Middle frontal gyrus (tissue), 1 donor: ENCODE measurements around the gene PRKN.

Source experiments
- DNase-seq: peaks from one replicate; pipeline ENCODE4 v3.0.0-alpha.2; 2015; ENCODE audit warnings: low spot score; ENCODE audit errors: extremely low spot score

The PRKN gene

GRCh38 chr6:161677188-161677587, 1050.4 kb downstream of the PRKN start:
- no peak for DNase-seq

DNA sequence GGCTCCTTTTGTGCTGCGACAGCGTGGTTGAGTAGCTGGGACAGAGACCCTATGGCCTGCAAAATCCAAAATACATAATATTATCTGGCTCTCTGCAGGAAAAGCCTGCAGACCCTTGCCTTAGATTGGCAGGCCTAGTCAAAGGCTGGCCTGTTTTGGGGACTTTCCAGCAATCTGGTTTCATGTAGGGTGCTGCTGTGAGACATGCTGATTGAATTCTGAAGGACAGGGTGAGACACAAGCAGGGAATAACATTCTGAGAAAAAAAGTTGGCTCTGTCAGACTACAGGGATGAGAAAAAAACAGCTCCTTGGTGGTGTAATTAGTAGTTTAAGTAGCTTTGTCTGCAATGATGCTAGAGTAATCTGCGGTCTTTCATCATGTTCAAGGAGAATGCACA, 1051.0 kb downstream of the PRKN start:
- no peak for DNase-seq

GRCh38 chr6:161674930-161675682, 1052.5 kb downstream of the PRKN start:
- no peak for DNase-seq

DNA sequence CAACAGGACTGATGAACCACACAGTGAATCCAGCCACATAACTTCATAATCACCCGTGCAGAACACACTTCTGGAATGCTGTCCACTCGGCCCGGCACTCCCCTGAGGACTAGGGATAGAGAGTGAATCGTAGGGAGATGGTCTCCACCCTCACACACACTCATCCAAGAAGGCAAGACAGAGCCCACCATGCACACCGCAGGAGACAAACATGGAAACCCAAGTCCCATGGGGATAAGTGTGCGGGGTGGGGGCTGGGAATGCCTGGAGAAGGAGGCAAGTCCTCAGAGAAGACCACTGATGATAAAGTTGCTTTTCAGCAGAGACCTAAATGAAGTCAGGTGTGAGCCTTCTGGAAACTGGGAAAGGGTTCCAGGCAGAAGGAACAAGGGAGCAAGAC, 1054.5 kb downstream of the PRKN start:
- no peak for DNase-seq

GRCh38 chr6:161671117-161671516, 1056.4 kb downstream of the PRKN start:
- no peak for DNase-seq

DNA sequence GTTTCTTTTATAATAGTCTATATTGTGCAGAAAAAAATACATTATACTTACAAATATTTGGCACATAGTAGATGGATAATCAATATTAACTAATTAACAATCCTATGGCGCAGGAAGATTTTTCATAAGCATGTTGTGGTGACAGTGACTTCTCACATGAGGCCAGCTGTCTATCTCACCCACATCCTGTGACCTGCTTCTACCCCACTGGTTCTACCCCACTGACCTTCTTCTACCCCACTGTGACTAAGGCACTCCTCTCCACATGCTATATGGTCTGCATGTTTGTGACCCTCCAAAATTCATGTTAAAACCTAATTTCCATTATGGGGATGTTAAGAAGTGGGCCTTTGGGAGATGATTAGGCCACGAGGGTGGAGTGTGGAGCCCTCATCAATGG, 1058.9 kb downstream of the PRKN start:
- no peak for DNase-seq

GRCh38 chr6:161667957-161668356, 1059.6 kb downstream of the PRKN start:
- DNase-seq, result no peak

DNA sequence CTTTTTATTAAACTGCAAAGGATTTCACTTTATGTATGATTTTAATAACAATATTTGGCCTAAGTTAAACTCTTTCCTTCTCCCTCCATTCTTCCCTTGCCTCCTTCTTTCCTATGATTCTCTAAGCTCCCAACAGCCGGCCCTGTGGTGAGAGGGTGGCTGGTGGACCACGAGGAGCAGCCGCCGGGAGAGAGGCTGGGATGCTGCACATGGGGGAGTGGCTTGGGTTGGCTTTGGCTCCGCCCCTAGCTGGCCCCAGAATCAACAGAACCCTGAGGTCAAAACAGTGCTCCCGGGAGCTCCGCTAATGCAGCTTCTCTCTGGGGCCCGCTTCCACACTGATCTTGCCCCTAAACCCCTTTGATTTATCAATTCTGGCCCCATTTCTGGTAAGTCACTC, 1063.9 kb downstream of the PRKN start:
- no peak for DNase-seq

DNA sequence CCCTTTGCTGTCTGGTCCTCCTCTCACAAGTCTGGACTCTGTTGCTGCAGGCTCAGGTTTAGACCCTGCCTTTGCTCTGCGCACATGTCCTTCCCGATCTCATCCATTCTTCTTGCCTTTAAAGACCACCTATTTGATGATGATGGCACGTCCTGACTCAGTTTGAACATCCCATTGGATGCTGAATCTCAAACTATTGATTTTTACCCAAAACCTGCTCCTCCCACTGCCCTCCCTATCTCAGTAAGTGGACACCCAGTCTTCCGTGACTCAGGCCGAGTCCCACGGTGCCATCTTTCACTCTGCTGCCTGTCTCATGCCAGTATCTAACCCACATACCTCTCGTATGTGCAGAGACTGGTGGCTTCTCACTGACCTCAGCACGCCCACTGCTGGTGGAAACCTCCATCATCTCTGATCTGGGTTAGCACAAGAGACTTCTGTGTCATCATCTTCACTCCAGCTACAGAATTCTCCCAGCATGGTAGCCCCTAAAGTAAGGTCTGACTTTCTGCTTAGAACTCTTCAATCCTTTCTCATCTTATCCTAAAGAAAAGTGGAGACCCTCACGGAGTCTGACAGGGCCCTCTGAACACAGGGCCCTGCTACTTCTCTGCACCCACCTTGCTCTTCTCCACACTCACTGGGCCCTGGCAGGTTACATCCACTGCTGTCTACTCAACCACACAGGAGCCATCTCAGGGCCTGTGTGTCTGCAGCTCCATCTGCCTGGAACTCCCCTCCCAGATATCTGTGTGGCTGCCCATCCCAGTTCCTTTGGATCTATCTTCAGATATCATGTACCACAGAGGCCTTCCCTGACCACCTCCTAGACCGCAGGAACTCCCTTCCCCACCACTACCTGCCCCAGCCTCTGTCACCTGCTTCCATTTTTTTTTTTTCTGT, 1066.6 kb downstream of the PRKN start:
- no peak for DNase-seq

DNA sequence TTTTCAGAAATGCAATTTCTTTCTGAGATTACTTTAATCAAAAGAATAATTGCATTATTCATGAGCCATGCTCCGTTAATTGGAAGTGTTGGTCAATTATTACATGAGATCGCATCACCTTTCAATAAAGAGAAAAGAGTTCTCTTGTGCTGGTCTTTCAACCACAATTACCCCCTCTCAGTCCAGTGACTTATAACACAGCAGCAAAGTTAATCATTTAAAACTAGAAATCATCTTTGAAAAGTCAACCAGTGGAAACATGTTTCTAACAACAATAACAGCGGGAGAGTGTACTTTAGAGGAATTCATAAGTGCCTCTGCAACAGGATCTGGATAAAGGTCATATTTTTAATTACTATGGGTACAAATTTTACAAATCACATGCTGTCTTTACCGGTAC, 1069.4 kb downstream of the PRKN start:
- DNase-seq, result no peak

- no peak for DNase-seq
Measured at GRCh38 chr6:161654209-161654608, 1073.4 kb downstream of the PRKN start.

DNA sequence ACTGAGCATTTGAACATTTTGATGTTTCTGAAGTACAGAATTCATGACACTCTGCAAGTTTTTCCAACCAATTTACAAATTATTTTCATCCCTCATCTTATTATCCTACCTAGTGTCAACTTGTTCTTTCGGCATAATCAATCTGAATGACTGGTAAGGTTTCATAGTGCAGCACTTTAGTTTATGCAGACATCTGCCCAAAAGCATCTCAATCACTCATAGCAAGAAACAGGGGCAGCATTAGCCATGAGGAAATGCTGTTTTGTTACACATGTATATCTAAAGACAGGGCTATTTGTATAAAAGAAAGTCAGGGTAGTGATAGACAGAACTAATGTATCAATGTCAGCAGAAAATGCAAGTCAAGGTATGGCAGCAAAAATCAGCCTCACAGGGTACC, 1075.6 kb downstream of the PRKN start:
- DNase-seq, result no peak

DNA sequence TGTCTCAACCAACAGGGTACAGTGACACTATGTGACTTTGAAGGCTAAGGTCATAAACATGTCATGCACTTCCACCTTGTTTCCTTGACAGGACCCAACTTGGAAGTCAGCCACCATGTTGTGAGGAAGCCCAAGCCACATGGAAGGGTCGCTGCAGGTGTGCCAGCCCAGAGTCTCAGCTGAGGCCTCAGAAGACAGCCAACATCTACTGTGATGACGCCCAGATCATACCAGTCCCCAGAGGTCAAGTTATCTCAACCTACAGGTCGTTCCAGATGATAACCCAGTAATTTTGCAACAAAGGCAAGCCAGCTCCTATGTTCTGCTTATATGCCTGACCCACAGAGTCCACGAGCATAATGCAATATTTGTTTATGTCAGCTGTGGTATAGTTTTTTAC, 1077.7 kb downstream of the PRKN start:
- DNase-seq, result no peak

GRCh38 chr6:161649068-161649467, 1078.5 kb downstream of the PRKN start:
- DNase-seq, result no peak

- no peak for DNase-seq
Measured at GRCh38 chr6:161647234-161647633, 1080.3 kb downstream of the PRKN start.

GRCh38 chr6:161644521-161644920, 1083.0 kb downstream of the PRKN start:
- DNase-seq, result no peak

DNA sequence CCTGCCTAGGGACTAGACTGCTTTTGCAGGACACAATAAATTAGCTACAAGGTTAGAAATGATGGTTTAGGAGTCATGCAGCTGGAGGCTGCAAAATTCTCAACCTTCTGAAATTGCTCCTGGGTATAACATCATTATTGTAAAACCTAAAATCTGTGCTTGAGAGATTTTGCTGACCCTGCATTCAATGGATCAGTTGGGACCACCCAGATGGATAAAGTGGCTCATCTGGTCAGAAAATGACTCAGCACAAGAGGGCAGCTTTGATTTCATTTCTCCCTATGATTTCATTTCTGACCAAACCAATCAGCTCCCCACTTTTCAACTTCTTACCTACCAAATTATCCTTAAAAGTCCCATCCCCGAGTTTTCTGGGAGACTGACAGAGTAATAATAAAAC, 1086.4 kb downstream of the PRKN start:
- DNase-seq, result no peak

DNA sequence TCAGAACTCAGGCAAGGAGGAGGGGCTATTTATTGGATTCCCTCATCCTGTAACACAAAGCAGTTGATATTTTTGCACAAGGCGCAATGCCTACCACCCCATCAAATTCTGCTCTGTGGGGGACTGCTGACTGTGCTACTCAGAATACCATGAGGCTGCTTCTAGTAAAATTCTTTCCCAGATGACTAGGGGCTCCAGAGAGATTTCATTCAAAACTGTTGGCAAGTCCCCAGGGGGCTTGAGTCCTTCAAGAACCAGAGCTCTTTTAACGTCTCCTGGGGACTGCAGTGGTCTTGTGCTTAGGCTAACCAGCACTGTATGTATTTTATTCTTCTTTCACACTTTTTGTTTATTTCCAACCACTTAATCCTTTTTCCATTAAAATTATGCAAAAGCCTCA, 1087.8 kb downstream of the PRKN start:
- DNase-seq, result no peak

GRCh38 chr6:161637658-161638057, 1089.9 kb downstream of the PRKN start:
- no peak for DNase-seq

GRCh38 chr6:161636882-161637430, 1090.6 kb downstream of the PRKN start:
- no peak for DNase-seq

DNA sequence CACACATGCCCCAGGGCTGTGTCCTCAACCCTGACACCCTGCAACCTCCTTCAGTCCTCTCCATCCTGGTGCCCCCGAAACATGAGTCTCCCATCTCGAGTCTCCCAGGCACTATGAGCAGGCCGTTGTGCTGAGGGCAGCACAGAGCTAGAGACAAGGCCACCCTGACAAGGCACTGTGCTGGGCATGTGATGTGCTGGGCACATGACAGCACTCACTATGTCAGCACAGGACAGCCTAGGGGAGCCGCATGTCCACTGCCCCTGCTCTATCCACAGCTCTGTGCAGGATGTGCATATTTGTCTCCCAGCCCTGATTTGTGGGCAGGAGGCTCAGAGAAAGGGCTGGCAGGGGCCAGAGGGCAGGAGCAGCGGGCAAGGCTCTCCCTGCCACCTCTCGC, 1091.6 kb downstream of the PRKN start:
- DNase-seq, result no peak

GRCh38 chr6:161634916-161635315, 1092.7 kb downstream of the PRKN start:
- DNase-seq, result no peak
